Body of pancreas (tissue), 4 donors: ENCODE results near the gene FHOD1. TPM values are rescaled to one million over a fixed set of nuclear protein-coding genes. Genes with fewer than 3 reads are reported as not detected.

ENCODE experiments used
- ATAC-seq: fragments of 150-250 bp; one replicate; pipeline ENCODE4 v1.9.1; 2016
- DNase-seq, 4 donors: peaks; one replicate each; pipeline ENCODE4 v3.0.0-alpha.2; 2019
- H3K27ac ChIP-seq, 4 donors: fragments of 200-600 bp; sonication (generic); 1 replicate in 3 of 4; 2 replicates in 1 of 4; pipeline versions ENCODE4 v1.5.1 to v1.6.1; 2016 to 2019; ENCODE audit warnings: mild to moderate bottlenecking in 1 of 4, mixed read lengths in 1 of 4, moderate library complexity in 1 of 4
- H3K27me3 ChIP-seq, 2 donors: fragments of 200-600 bp; sonication (generic); one replicate each; pipeline ENCODE4 v1.6.0; 2016; ENCODE audit warnings: mild to moderate bottlenecking in 1 of 2
- H3K36me3 ChIP-seq, 2 donors: fragments of 200-600 bp; sonication (generic); replicated peaks in 1 of 2; 2 replicates each; pipeline ENCODE4 v1.5.1; 2016; ENCODE audit warnings: low read depth in 2 of 2; ENCODE audit not compliant: insufficient read depth in 1 of 2
- H3K4me1 ChIP-seq: fragments of 200-600 bp; sonication (generic); one replicate; pipeline ENCODE4 v1.6.0; 2016
- H3K4me3 ChIP-seq, 2 donors: fragments of 200-600 bp; sonication (generic); 1 replicate in 1 of 2; 2 replicates in 1 of 2; pipeline ENCODE4 v1.5.1; 2016 to 2019
- H3K9me3 ChIP-seq, 3 donors: fragments of 200-600 bp; sonication (generic); 1 replicate in 2 of 3; 2 replicates in 1 of 3; pipeline ENCODE4 v1.5.1; 2016
- POLR2A ChIP-seq, 3 donors: fragments of 450-650 bp; IDR thresholded peaks; one replicate each; pipeline ENCODE4 v1.6.1; 2016; ENCODE audit warnings: antibody characterized with exemption in 3 of 3, mild to moderate bottlenecking in 2 of 3
- whole genome bisulfite sequencing, 2 donors: methylation state at CpG; one replicate each; pipeline ENCODE4 v1.1.5; 2017; 5-methylcytosine and 5-hydroxymethylcytosine counted together
- intact Hi-C: fragments of 100-400 bp; cut with DNase I; formaldehyde crosslinking; loops from one replicate; pipeline ENCODE4 v1.15.1; 2023
- total RNA-seq, 2 donors: library from RNA; depleted of rRNA; stranded (reverse); fragments of >200 nt; gene quantifications; one replicate each; pipeline ENCODE4 v1.1.0, GENCODE V29; 2016
- TF ChIP-seq, protein P1 (sequence below), 7 experiments: fragments of 450-650 bp in 4 of 7; fragments of 200-600 bp in 3 of 7; sonication (generic) in 3 of 7; IDR thresholded peaks; one replicate each; pipeline ENCODE4 v1.5.1; 2016 to 2019; ENCODE audit warnings: antibody characterized with exemption in 7 of 7

The FHOD1 gene
- total RNA-seq, 2 donors from 2014 or later = 12.2 to 26.4 TPM

DNA sequence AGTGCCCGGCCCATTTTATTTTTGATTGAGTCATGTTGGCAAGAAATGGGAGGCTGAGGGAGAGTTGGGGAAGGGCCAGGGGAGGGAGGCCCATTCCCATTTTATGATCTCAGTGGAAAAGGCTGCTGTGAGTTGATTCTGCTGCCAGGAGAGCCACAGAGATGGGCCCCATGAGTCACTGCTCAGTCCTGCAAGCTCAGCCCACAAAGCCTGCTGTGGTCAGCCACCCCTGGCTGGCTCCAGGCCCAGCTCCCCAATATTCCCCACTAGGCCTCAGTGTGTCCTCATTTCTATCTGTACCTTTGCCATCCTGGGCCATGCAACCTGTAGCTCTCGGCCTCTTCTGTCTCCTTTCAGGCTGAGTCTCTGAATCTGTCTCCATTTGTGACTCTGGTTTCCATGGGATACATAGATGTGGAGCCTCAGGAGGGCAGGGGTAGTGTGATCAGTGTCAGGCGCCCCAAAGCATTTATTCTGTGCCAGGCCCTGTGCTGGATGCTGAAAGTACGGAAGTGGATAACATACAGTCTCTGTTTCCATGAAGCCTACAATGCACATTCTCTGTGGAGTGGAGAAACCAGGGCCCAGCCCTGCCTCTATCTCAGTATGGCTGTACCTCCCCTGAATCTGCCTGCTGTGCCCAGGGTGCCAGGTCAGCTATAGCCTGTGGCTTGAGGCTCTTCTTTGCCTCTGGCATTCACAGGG lies 30.2 kb upstream of the FHOD1 start:
- H3K9me3 ChIP-seq = no peaks in the 10 kb centered on the region
- H3K27ac ChIP-seq = peak overlapping the region in 2 of 4 donors; percentile 12 to 25
- H3K36me3 ChIP-seq = no peaks in the 10 kb centered on the region
- peak in 2 of 4 donors; percentile 24 to 60 for DNase-seq
- no peak for ATAC-seq
- TF ChIP-seq POLR2A (IDR thresholded peaks at IDR 0.05) = no peak
- TF ChIP-seq, protein P1, sequence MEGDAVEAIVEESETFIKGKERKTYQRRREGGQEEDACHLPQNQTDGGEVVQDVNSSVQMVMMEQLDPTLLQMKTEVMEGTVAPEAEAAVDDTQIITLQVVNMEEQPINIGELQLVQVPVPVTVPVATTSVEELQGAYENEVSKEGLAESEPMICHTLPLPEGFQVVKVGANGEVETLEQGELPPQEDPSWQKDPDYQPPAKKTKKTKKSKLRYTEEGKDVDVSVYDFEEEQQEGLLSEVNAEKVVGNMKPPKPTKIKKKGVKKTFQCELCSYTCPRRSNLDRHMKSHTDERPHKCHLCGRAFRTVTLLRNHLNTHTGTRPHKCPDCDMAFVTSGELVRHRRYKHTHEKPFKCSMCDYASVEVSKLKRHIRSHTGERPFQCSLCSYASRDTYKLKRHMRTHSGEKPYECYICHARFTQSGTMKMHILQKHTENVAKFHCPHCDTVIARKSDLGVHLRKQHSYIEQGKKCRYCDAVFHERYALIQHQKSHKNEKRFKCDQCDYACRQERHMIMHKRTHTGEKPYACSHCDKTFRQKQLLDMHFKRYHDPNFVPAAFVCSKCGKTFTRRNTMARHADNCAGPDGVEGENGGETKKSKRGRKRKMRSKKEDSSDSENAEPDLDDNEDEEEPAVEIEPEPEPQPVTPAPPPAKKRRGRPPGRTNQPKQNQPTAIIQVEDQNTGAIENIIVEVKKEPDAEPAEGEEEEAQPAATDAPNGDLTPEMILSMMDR (IDR thresholded peaks at IDR 0.05) = no peak
- WGBS, 2 donors = 85 to 93% methylated on average over 4 of the region's 4 CpGs
- intact Hi-C loops = no loop called here
- no peak overlapping the region for H3K4me3 ChIP-seq
- H3K4me1 ChIP-seq = peaks cover 25% of the 10 kb centered on the region
- H3K27me3 ChIP-seq = no peaks in the 10 kb centered on the region

DNA sequence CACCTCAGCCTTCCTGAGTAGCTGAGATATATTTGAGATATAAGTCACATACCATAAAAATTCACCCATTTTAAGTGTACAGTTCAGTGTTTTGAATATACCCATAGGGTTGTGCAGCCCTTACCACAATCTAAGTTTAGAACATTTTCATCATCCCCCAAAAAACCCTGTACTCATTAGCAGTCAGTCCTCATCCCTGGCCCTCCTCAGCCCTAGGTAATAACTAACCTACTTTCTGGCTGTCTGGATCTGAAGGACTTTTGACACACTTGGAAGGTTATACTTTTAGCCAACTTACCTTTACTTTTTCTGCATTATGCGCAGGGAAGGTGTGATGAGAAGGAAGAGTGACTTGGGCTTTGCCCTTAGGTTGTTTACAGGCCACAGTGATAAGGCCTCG lies 28.0 kb upstream of the FHOD1 start:
- Histone ChIP-seq H3K9me3 (no peaks in the 10 kb centered on the region), H3K27ac (no peak overlapping the region), H3K4me3 (no peak overlapping the region), H3K36me3 (no peaks in the 10 kb centered on the region), H3K27me3 (no peaks in the 10 kb centered on the region), H3K4me1 (peaks cover 25% of the 10 kb centered on the region)
- intact Hi-C loops = no loop called here
- no peak for ATAC-seq
- TF ChIP-seq POLR2A (IDR thresholded peaks at IDR 0.05) = no peak
- TF ChIP-seq, protein P1 (IDR thresholded peaks at IDR 0.05) = no peak
- WGBS, 2 donors = 69 to 72% methylated on average over 2 of the region's 2 CpGs
- DNase-seq = no peak

DNA sequence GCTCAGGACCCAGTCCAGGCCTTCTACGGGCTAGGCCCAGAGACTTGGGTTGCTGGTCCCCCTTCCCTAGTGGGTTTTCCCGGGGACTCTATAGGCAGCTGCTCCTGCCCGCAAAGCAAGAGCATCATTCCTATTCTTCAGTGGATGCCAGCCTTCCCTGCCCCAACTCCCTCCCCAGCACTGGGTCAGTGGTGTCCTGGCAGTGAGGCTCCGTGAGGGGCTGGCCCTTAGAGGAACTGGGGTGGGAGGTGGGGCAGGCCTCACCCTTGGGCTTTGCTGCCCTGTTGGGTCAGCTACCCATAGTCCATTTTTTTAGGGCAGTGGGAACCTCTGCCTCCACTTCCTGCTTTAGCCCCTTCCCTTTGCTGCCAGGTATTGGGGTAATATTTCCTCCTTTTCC lies 24.2 kb upstream of the FHOD1 start:
- Histone ChIP-seq H3K27me3 (no peaks in the 10 kb centered on the region), H3K4me3 (no peak overlapping the region), H3K36me3 (no peaks in the 10 kb centered on the region), H3K4me1 (no peaks in the 10 kb centered on the region), H3K27ac (no peak overlapping the region), H3K9me3 (no peaks in the 10 kb centered on the region)
- DNase-seq (no peak), ATAC-seq (no peak)
- WGBS, 2 donors = 96 to 98% methylated on average over 4 of the region's 4 CpGs
- intact Hi-C loops = no loop called here
- TF ChIP-seq, protein P1 (IDR thresholded peaks at IDR 0.05) = no peak
- no peak for TF ChIP-seq POLR2A (IDR thresholded peaks at IDR 0.05)

DNA sequence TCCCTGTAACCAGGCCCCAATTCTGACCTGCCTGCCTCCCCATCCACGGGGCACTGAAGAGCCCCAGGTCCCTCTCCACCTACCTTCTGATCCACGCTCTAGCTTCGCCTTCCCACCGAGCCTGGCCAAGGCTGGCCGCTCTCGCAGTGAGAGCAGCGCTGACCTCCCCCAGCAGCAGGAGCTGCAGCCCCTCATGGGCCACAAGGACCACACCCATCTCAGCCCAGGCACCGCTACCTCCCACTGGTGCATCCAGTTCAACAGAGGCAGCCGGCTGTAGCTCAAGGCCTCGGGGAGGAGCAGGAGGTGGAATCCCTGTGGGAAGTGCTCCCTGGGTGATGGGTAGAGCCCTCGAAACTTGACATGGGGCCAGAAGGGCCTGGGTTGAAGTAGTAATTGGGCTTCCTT lies 23.7 kb upstream of the FHOD1 start:
- DNase-seq = no peak
- intact Hi-C loops = no loop called here
- H3K4me1 ChIP-seq = no peaks in the 10 kb centered on the region
- H3K36me3 ChIP-seq = no peaks in the 10 kb centered on the region
- WGBS, 2 donors = 79 to 85% methylated on average over 8 to 11 of the region's 11 CpGs
- H3K4me3 ChIP-seq = no peak overlapping the region
- H3K9me3 ChIP-seq = no peaks in the 10 kb centered on the region
- TF ChIP-seq, protein P1 (IDR thresholded peaks at IDR 0.05) = no peak
- TF ChIP-seq POLR2A (IDR thresholded peaks at IDR 0.05) = no peak
- ATAC-seq = no peak
- H3K27me3 ChIP-seq = no peaks in the 10 kb centered on the region
- no peak overlapping the region for H3K27ac ChIP-seq

DNA sequence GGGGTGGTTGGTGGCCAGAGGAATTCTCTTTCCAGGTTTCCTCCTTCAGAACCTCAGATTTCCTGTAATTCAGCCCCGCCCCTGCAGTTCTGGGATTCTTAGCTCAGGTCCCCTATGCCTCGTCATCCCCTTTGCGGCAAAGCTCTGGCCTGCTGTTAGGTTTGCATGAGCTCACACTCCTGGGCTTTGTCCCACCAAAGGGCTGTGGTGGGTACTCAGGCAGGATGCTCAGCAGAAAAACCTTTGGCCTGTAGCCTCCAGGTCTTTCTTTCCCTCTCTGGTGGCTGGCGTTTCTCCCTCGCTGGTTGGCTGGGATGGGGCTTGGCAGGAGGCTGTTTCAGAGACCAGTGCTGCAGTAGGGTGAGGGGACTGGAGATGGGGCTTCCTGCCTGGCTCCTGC lies 22.5 kb upstream of the FHOD1 start:
- ATAC-seq = no peak
- Histone ChIP-seq H3K27me3 (no peaks in the 10 kb centered on the region), H3K27ac (no peak overlapping the region), H3K36me3 (no peaks in the 10 kb centered on the region), H3K9me3 (no peaks in the 10 kb centered on the region), H3K4me1 (no peaks in the 10 kb centered on the region), H3K4me3 (no peak overlapping the region)
- intact Hi-C loops = no loop called here
- DNase-seq = no peak
- 39 to 40% methylated on average over 5 of the region's 5 CpGs for WGBS, 2 donors
- no peak for TF ChIP-seq POLR2A (IDR thresholded peaks at IDR 0.05)
- TF ChIP-seq, protein P1 (IDR thresholded peaks at IDR 0.05) = no peak
